Stimulated activated CD8-positive, alpha-beta memory T cell treated with anti-CD3 and anti-CD28 coated beads, Interleukin-2, amount 100 ng/mL, for 1 hour (primary cell): ENCODE data around the gene ELP2.

Source experiments
- DNase-seq, 2 donors: peaks; one replicate each; pipeline ENCODE4 v3.0.0-alpha.2; 2020; ENCODE audit warnings: low read depth in 2 of 2

The ELP2 gene

DNA sequence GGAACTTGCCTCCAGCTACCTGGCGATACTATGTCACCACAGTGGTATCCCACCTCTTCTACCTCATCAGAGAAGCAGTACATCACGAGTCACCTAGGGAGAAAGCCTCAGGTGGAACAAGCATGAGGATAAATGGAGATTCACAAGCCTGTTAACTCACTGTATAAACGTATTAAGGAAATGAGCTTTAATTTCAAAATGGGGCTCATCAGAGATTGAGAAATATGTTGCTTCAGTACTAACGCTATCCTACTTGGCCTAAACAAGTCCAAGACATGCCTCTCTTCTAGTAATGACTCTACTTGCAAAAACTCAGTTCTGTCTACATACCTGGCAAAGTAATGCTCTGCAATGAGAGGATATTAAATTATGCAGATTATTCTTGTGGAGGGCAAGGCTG lies 4.9 kb upstream of the ELP2 start:
- no peak for DNase-seq

DNA sequence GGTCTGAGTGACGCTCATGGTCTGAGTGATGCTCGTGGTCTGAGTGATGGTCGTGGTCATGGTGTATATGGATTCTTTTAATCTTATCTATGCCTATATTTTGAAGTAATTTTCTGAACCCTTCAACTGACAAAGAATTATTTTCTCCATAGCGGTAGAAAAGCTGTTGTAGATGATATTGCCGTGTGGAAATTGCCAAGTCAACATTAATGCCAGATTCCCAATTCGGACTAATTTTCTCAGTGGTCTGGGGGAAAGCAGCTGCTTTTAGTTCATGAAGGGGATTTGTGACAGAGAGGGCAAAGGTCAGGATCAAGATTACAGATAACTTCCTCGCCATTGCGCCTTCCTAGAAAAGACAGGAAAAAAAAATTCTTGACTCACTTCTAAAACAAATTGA lies 3.0 kb upstream of the ELP2 start:
- no peak for DNase-seq

DNA sequence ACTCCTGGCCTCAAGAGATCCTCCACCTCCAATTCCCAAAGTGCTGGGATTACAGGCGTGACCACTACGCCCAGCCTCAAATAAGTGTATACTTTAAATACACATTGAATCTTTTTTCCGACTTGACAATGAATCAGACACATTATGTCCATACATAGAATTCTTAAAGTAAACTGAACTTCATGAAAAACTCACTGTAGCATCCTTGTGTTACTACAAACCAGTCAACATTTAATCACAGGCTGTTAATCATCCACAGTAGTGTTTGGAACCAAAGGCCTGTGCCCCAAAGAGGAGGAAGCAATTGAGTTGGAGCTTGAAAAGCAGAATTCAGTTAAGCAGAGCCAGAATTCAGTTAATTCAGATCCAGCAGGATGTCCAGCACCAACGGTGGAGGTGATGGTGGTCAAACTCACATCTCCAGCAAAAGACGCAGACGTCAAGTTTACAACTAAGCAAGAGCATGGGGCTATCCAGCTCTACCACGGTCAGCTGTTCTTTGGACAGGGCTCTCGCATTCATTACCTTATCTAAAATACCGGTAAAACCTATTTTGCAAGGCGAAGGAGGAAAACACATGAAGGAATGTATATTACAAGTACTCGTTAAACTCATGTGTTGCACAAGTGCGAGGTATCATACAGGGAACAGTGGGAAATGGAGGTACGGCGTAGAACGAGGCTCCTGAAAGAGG lies 1.7 kb upstream of the ELP2 start:
- DNase-seq = no peak

DNA sequence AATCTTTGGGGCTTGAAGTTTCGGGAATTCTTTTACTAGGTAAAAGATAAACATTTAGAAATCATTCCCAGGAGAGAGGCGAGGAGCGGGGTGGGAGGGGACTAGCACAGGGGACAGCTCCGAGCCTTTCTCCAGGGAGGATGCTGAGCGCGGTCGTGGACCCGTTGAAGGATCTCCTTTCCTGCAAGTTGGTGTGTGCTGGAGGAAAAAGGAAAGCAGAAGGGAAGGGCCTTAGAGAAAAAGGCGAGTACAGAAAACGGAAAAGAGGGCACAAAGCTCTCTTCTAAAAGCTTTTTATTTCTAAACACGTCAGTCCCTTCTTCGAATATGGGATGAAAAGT lies 1.2 kb upstream of the ELP2 start:
- DNase-seq = no peak

DNA sequence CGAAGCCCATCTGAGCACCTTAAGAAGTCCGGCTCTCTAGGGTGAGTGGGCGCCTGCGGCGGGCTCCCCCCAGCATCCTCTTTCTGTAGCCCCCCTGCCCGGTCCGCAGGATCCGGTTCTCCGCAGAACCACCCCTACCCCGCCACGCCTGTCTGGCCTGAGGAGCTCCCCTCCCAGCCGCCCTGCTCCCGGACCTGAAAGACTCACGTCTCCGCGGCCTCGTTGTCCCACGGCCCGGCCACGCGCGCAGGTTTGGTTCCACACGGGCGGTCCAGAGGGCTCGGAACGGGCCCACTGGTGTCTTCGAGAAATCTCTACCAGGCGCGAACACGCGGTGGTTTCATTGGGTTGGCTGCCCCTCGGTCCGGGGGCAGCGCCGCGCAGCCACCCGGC lies 796 bp upstream of the ELP2 start:
- DNase-seq = no peak

DNA sequence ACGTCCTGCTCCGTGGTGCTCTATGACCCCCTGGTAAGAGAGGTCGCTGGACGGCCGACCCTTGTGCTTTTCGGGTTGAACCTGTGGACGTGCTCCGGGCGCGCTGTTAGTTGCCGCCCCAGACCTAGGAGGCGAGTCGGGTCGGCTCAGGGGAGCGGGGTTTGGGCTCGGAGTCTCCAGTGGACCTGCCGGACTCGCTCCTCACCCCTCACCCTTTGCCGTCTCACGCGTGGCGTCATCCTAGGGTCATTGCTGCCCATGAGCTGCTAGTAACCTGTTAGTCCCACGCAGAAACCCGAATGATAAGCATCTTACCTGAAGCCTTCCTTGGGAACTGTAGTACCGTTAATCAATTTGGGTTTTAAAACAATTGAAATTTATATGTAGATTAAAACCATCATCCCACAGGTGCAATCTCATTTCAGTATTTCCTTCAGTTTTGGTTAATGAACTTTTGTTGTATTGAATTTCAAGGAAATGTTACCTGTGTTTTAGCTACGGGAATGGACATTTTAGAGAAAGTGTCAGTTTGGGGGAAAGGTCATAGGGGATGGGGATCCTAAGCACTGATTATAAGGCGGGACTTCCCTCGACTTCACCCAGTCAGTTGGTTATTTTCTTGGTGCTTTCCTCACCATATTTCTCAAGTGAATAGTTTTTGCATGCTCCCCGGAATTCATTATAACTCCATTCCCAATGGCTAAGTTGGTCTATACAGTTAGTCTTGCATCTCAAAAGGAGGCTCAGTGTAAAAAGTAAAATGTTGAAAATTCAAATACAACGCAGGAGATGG lies 536 bp downstream of the ELP2 start:
- no peak for DNase-seq

DNA sequence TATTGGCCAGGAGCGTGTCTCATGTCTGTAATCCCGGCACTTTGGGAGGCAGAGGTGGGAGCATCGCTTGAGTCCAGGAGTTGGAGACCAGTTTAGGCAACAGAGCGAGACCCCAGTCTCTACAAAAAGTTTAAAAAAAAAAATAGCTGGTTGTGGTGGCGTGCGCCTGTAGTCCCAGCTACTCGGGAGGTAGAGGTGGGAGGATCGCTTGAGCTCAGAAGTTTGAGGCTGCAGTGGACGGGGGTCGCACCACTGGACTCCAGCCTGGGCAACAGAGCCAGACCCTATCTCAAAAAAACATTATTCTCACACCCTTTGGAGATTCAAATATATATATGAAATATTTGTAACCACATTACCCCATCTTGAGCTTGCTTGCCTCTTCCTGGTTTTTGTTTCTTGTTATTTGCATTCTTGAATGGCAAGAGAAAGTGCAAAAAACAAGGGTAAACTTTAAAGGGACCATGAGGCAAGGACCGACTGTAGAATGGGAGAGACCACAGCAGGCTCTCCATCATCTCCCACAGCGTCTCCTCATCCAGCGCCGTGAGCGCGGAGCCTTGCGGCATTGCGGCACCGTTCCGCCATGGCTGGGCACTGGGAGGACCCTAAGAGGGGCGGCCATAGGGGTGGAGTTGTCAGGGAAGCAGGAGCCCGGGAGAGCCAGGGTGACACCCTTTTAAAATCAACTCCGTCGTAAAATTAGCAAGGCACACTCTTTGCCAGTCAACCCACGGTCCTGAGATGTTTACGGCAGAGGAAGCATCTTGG lies 1.4 kb downstream of the ELP2 start:
- DNase-seq = no peak

DNA sequence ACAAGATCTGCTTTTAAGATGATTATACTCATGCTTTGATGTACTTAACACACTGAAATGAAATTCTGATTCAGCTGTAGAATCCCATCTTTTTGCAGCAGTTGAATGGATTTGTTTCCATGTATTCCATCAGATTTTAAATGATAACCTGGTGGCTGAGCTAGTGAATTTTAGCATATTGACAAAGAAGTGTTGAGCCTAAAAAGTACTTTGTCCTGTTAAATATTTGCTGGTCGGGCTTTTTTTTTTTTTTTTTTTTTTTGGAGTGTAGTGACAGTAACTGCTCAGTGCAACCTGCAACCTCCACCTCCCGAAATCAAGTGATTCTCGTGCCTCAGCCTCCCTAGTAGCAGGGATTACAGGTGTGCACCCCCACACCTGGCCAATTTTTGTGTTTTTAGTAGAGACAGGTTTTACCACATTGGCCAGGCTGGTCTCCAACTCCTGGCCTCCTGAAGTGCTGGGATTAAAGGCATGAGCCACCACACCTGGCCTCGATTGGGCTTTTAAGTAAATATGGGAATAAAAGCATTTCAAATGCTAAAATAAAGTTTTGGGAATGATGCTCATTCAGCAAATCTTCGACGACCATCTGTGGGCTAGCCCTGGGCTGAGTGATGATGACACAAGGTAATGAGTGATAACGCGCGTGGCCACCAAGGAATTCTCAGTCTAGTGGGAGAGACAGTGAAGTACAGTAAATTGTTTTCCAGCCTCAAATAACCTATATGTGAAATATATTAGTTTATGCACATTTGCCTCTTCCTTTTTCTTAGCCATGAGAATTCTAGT lies 2.2 kb downstream of the ELP2 start:
- DNase-seq = no peak

DNA sequence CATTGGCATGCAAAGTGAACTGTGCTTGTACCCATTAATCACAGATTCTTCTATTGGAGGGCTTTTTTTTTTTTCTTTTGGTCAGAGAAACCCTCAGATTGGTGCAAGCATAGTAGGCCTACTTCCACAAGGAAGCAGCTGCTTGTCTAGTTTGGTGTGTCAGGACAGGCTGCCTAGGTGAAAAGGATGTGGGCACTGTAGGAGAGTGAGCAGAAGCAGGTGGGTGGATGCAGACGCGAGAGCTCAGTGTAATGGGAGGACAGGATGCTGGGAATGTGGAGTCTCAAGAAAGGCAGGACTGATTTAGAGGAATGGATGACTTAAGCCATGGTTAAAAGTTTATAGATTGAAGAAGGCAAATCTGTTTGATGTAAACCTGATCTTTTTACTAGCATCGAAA lies 3.1 kb downstream of the ELP2 start:
- no peak for DNase-seq

DNA sequence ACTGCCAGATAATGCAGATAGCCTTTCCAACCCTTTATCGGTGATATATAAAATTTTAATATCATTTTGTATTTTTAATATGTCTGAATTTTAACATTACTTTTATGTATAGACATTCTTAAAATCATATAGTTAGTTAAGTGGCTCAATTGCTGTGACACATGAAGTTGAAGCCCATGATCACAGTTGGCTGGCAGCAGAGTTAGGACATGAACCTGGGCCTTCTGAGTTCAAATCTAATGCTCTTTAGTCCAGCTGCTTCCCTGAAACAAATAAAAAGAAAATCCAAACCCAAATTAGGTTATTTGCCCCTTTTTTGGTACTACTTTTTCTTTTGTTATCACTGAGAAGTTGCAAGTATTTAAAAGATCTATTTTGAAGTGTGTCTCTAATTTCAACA lies 5.6 kb downstream of the ELP2 start:
- DNase-seq = no peak

DNA sequence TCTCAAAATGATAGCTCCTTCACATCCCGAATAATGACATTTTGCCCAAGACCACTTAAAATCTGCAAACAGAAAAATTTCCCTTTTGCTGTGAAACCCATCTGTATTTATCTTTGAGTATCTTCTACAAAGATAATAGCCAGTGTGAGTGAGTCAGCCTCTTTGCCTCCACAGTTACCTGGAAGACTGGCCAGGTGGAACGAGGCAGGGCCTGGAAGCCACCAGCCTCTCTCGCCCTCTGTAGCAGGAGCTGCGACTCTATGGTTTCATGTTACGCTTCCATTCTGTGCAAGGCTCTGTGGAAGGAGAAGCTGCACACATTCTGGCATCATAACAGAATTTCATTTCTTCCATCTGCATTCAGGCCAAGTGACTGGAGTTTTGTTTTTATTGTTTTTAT lies 9.5 kb downstream of the ELP2 start:
- DNase-seq = no peak

DNA sequence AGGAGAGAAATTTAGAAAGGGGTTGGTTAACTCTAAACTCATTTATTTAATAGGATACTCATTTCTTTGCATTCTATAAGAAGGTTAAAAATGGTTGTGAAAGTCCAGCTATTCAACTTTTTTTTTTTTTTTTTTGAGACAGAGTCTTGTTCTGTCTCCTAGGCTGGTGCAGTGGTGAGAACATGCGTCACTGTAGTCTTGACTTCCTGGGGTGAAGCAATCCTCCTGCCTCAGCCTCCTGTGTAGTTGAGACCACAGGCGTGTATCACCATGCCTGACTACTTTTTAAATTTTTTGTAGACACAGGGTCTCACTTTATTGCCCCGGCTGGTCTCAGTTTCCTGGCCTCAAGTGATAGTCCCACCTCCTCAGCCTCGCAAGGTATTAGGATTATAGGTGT lies 11.9 kb downstream of the ELP2 start:
- no peak for DNase-seq

DNA sequence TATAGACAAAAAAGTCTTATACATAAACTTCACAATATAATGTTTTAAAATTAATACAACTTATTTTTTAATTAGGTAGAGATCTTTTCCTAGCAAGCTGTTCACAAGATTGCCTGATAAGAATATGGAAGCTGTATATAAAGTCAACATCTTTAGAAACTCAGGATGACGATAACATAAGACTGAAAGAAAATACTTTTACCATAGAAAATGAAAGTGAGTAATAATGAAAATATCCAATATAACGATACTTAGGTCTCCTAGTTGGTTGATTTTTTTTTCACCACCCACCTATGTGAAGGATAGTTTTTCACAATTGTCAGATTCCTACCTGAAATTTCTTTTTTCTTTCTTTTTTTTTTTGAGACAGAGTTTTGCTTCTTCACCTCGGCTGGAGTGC lies 13.1 kb downstream of the ELP2 start:
- DNase-seq = no peak

DNA sequence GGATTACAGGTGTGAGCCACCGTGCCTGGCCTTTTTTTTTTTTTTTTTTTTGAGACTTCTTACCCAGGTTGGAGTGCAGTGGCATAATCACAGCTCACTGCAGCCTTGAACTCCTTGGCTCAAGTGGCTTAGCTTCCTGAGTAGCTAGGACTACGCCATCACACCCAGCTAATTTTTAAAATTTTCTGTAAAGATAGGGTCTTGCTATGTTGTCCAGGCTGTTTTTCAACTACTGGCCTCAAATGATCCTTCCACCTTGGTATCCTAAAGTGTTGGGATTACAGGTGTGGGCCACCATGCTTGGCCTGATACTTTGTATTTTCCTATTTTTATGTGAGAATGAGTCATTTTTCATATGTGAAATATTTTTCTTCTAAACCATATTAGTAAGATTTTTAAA lies 13.7 kb downstream of the ELP2 start:
- DNase-seq = no peak

DNA sequence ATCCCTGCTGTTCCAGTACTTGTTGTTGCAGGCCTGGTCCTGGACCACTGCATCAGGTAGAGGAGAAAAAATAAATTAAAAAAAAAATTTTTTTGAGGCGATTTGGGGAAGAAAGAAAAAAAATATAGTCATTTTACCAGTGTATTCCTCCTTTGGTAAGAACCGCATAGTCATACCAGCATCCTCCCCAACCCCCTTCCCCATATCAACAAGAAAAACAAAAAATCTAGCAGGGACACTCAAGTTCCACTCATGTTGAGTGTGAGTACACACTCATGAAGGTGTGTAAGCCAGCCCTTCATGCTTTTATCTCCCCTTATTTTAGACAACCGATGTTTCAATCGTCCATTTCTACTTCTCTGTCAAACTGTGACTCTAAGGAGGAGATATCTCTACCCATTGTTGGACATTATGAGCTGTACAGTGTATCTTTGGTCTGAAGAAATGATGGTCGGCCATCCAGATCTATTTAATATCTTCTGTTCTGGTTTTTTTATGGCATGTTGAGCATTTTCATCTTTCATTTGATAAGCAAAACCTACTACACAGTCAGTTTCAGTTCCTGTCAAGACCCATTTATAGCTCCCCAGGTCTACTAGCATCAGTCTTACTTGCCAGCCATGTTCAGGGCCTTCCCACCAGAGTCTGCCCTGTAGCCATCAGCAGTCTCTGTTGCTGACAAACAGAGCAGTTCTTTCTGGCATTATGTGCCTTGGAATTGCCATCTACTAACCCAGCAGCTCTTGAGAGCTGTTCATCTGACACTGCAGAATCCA lies 20.0 kb downstream of the ELP2 start:
- DNase-seq = no peak

DNA sequence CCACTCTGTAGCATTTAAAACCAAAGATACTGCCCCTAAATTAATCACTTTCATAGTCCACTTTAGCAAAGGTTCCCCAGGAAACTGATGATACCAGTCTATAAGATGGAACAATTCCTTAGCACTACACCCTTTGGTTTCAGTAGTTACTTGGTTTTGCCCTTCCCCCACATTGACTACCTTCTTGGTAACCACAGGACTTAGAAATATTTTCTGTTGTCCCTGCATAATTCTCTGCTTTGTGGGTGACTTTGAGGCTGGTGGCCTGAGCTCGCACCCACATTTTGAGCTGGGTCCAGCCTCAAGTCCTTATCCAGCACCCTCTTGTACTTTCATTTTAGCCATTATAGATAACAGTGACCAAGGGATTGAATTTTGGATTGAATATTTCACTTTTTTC lies 23.1 kb downstream of the ELP2 start:
- DNase-seq = no peak

DNA sequence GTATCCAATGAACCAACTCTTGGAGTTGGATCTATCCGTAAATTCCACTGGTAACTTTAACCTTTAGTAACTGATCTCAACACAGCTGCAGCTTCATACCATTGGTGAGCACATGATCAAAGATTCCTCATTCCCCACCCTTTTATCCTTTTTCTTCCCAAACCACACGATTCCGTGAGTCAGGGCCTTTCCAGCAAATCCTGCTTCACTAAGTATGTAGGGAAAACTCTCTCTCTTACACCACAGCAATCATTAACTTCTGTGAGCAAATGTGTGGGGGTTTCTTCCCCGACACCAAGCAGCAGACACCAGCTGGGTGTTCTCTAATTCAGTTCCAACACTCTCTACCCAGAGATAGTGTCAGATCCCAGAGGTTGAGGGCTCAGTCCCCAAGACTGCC lies 23.5 kb downstream of the ELP2 start:
- no peak for DNase-seq

DNA sequence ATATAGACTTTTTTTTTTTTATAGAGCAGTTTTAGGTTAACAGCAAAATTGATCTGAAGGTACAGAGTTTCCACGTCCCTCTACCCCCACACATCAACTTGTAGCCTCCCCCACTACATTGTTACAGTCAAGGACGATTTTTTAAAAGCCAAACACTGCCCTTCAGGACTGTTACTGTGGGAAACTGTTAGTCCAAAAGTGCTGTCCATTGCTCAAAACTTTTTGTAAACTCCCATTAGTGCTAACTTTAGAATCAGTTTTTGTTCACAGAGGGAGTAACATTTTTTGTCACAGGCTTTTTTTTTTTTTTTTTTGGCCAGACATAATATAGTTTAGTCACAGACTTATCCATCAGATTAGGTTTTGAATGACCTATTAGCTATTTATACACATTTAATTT lies 24.1 kb downstream of the ELP2 start:
- no peak for DNase-seq

DNA sequence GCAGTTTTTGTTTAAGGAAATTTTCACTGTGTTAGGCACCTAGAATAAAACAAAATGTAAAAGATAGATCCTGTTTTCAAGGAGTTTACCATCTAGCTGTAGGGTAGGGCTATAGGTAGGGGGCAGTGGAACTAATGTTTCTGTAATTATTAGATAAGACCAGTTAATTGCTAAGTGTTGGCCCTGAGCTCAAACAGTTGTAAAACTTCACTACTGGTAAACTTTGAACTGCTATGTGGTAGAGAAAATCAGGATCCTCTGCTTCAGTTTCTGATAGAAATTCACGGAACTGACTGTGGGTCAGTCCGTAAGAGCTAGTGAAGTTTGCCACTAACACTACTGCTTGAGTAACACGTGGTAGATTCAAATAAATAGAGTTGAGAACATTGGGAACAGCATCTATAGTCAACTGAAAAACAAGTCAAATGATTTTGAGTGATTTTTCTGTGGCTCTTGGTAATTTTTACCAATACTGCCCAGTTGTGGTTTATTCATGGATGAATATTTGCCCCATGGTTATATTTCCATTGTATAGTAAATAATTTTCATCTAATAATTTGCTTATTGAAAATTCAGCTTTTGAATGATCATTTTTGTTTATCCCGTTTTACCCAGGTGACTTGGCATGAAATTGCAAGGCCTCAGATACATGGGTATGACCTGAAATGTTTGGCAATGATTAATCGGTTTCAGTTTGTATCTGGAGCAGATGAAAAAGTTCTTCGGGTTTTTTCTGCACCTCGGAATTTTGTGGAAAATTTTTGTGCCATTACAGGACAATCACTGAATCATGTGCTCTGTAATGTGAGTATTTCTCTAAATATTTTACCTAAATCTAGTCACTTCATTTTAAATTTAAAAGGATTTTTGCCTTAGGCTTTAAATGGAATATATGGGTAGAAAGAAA lies 26.4 kb downstream of the ELP2 start:
- DNase-seq = no peak

DNA sequence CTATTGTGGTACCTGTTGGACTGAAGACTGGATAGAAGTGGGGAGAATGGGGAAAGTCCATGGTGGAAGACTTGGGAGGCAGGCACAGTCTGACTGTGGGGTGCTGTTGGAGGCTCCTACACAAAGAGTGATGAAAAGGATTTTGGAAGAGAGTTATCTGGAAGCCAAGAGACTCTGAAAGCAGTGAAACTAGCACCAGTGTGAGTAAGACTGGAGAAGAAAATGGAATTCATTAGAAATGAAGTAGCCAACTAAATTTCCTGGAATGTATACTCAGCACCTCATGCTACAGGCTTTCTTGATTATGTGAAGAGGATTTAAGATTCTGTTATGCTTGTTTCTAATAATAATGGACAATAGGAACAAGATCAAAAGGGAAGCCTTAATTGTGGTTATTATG lies 27.7 kb downstream of the ELP2 start:
- DNase-seq = no peak
